Bronchial epithelial cell (primary cell): ENCODE measurements around the gene FAM151B. TPM values are rescaled to one million over a fixed set of nuclear protein-coding genes. Genes with fewer than 3 reads are reported as not detected.
"Not testable (repeated sequence)": the region's sequence is repeated elsewhere in the genome, so short reads cannot be mapped to it uniquely, and the experiment has no call there.

Source experiments
- DNase-seq: peaks from one replicate; pipeline ENCODE4 v3.0.0-alpha.2; 2010; ENCODE audit warnings: low read depth
- FAIRE-seq: peaks from 2 replicates; lab custom pipeline; 2011; peaks lifted over from hg19 to GRCh38; lab: Jason Lieb, UNC
- H3K27me3 ChIP-seq: 2 replicates; pipeline ENCODE4 v1.5.1; 2011; ENCODE audit warnings: low read length; ENCODE audit not compliant: control insufficient read depth, insufficient read depth
- H3K36me3 ChIP-seq: 2 replicates; pipeline ENCODE4 v1.5.1; 2011; ENCODE audit warnings: low read length; ENCODE audit not compliant: control insufficient read depth, insufficient read depth
- H3K4me3 ChIP-seq: 2 replicates; pipeline ENCODE4 v1.5.1; 2011; ENCODE audit warnings: mild to moderate bottlenecking, low read depth, low read length, control low read depth
- CTCF ChIP-seq: IDR thresholded peaks from 2 replicates; pipeline ENCODE4 v1.5.1; 2011; ENCODE audit warnings: mild to moderate bottlenecking, moderate library complexity, low read length, control low read depth, inconsistent platforms; ENCODE audit not compliant: insufficient read depth, severe bottlenecking
- total RNA-seq: library from RNA; depleted of rRNA; stranded (reverse); fragments of >200 nt; gene quantifications from 2 replicates; pipeline ENCODE4 v1.2.1, GENCODE V29; 2014

Gene FAM151B
- total RNA-seq, 1 donor from 2014 or later, result 0.79 TPM

GRCh38 chr5:80463269-80463668 lies 24.6 kb upstream of the FAM151B start:
- H3K27me3 ChIP-seq, result no peaks in the 10 kb centered on the region
- TF ChIP-seq CTCF, result no peak
- no peaks in the 10 kb centered on the region for H3K36me3 ChIP-seq
- DNase-seq, result no peak
- H3K4me3 ChIP-seq, result no peak overlapping the region
- FAIRE-seq, result no peak

GRCh38 chr5:80466669-80467485 lies 21.0 kb upstream of the FAM151B start:
- Histone ChIP-seq H3K4me3 (no peak overlapping the region), H3K27me3 (no peaks in the 10 kb centered on the region), H3K36me3 (no peaks in the 10 kb centered on the region)
- peak; percentile 80 for DNase-seq
- peak; percentile 55 for FAIRE-seq
- no peak for TF ChIP-seq CTCF

GRCh38 chr5:80468131-80468530 lies 19.8 kb upstream of the FAM151B start:
- TF ChIP-seq CTCF, result no peak
- no peak for FAIRE-seq
- no peak overlapping the region for H3K4me3 ChIP-seq
- peak; percentile 16 for DNase-seq
- no peaks in the 10 kb centered on the region for H3K36me3 ChIP-seq
- H3K27me3 ChIP-seq, result no peaks in the 10 kb centered on the region

- not testable (repeated sequence) for DNase-seq, H3K27me3 ChIP-seq, FAIRE-seq, H3K4me3 ChIP-seq, H3K36me3 ChIP-seq
Observed at GRCh38 chr5:80470631-80471030, 17.3 kb upstream of the FAM151B start.

- FAIRE-seq (no peak), DNase-seq (no peak)
- no peak for TF ChIP-seq CTCF
- H3K4me3 ChIP-seq, result no peak overlapping the region
- peaks cover 2% of the 10 kb centered on the region for H3K36me3 ChIP-seq
- no peaks in the 10 kb centered on the region for H3K27me3 ChIP-seq
Observed at GRCh38 chr5:80474929-80475328, 13.0 kb upstream of the FAM151B start.

- TF ChIP-seq CTCF, result no peak
- H3K36me3 ChIP-seq, result peaks cover 1% of the 10 kb centered on the region
- no peak for FAIRE-seq
- H3K27me3 ChIP-seq, result no peaks in the 10 kb centered on the region
- no peak overlapping the region for H3K4me3 ChIP-seq
- peak; percentile 82 for DNase-seq
Observed at GRCh38 chr5:80479713-80480112, 8.2 kb upstream of the FAM151B start.
